Measurements from ENCODE around the gene IFNA8.
"Not testable (repeated sequence)": the region's sequence is repeated elsewhere in the genome, so short reads cannot be mapped to it uniquely, and the experiment has no call there.

Gene IFNA8

DNA sequence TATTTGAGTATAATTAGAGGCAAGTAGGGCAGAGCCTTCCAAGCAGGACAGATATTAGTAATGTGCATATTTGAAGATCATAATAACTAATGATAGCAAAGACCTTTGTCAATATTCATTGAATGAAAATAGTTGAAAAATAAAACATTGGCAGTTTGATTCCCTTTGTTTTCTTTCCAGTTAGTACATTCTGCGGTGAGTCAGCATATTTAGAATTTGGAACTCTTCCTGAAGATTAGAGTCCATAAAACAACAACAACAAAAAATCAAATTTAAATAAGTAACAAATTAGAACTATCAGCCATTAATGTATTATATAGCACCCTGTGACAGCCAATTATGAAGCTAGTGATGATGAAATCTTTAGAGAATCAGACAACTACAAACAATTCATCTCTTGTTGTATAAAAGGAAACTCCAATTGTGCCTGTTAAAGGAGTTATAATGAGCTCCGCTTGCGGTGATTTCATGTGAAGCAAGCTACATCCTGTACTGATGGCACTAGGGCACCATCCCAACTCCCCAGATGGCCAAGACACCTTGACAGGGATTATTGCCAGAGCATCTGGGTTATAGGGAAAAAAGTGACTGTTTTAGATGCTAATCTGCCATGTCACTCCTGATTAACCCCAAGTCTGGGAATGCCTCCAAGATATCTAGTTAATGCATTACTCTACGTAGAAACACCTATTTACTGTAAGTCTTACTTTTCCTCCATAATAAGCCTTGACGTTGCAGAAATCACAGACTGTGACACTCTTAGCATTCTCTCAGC, 6.8 kb downstream of the IFNA8 start:
- Histone ChIP-seq H3K4me3 (ENCODE audit: low read depth in 1 of 2, low read length in 2 of 2) (no peak overlapping the region), H3K36me3 (ENCODE audit: control insufficient read depth in 1 of 2, insufficient read depth in 2 of 2, low read length in 2 of 2) (no peaks in the 10 kb centered on the region), H3K9ac (ENCODE audit: low read depth in 1 of 2, low read length in 2 of 2) (no peak overlapping the region), H3K27ac (ENCODE audit: low read depth, low read length) (no peak overlapping the region), H3K4me1 (ENCODE audit: control insufficient read depth in 1 of 2, insufficient read depth in 2 of 2, low read length in 2 of 2) (peaks cover 0 to 3% of the 10 kb centered on the region in 2 donors), H3K27me3 (ENCODE audit: control insufficient read depth in 1 of 2, insufficient read depth in 2 of 2, low read length in 2 of 2) (peaks cover 3 to 4% of the 10 kb centered on the region in 2 donors), H3K9me3 (ENCODE audit: control insufficient read depth in 1 of 2, low read length in 2 of 2) (no peaks in the 10 kb centered on the region)

DNA sequence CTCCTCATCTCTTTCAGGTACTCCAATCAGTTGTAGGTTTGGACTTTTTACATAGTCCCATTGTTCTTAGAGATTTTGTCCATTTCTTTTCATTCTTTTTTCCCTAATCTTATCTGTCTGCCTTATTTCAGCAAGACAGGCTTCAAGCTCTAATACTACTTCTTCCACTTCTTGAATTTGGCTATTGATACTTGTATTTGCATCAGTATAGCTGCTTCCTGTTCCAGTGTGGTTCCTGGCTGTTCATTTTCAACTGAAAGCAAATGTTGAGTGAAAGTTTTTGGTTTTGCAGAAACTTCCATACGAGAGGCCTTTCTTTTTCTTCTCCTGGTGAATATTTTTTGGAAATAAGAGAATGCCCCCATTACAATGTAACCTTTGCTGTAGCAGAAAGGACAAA, 19.3 kb downstream of the IFNA8 start:
- Histone ChIP-seq H3K9ac (ENCODE audit: low read depth in 1 of 2, low read length in 2 of 2) (no peak overlapping the region), H3K4me1 (ENCODE audit: control insufficient read depth in 1 of 2, insufficient read depth in 2 of 2, low read length in 2 of 2) (no peaks in the 10 kb centered on the region), H3K4me3 (ENCODE audit: low read depth in 1 of 2, low read length in 2 of 2) (no peak overlapping the region)

DNA sequence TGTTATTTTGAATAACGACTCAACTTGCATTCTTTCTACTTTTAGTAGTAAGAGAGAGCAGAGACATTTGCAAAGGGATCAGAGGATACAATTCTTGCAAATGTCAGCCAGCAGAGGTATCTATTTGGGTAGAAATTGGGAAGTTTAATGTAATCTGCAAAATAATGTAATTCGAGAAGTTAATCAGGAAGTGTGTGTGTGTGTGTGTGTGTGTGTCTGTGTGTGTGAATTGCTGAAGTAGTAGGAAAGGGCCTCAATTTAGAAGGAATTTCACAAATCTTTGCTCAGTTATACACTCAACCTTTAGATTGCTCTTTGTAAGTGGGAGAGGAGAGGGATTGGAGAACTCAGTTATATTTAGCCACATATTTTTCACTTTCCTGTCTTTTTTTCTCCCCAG, 20.3 kb downstream of the IFNA8 start:
- Histone ChIP-seq H3K4me3 (ENCODE audit: low read depth in 1 of 2, low read length in 2 of 2) (no peak overlapping the region), H3K9me3 (ENCODE audit: control insufficient read depth in 1 of 2, low read length in 2 of 2) (no peaks in the 10 kb centered on the region), H3K27ac (ENCODE audit: low read depth, low read length) (no peak overlapping the region), H3K36me3 (ENCODE audit: control insufficient read depth in 1 of 2, insufficient read depth in 2 of 2, low read length in 2 of 2) (no peaks in the 10 kb centered on the region), H3K4me1 (ENCODE audit: control insufficient read depth in 1 of 2, insufficient read depth in 2 of 2, low read length in 2 of 2) (no peaks in the 10 kb centered on the region), H3K9ac (ENCODE audit: low read depth in 1 of 2, low read length in 2 of 2) (no peak overlapping the region), H3K27me3 (ENCODE audit: control insufficient read depth in 1 of 2, insufficient read depth in 2 of 2, low read length in 2 of 2) (peaks cover 0 to 4% of the 10 kb centered on the region in 2 donors)

More for the DNA sequence above, 19.3 kb downstream of the IFNA8 start:
- Histone ChIP-seq H3K27me3 (ENCODE audit: control insufficient read depth in 1 of 2, insufficient read depth in 2 of 2, low read length in 2 of 2) (peaks cover 0 to 4% of the 10 kb centered on the region in 2 donors), H3K9me3 (ENCODE audit: control insufficient read depth in 1 of 2, low read length in 2 of 2) (no peaks in the 10 kb centered on the region), H3K36me3 (ENCODE audit: control insufficient read depth in 1 of 2, insufficient read depth in 2 of 2, low read length in 2 of 2) (no peaks in the 10 kb centered on the region), H3K27ac (ENCODE audit: low read depth, low read length) (no peak overlapping the region)

DNA sequence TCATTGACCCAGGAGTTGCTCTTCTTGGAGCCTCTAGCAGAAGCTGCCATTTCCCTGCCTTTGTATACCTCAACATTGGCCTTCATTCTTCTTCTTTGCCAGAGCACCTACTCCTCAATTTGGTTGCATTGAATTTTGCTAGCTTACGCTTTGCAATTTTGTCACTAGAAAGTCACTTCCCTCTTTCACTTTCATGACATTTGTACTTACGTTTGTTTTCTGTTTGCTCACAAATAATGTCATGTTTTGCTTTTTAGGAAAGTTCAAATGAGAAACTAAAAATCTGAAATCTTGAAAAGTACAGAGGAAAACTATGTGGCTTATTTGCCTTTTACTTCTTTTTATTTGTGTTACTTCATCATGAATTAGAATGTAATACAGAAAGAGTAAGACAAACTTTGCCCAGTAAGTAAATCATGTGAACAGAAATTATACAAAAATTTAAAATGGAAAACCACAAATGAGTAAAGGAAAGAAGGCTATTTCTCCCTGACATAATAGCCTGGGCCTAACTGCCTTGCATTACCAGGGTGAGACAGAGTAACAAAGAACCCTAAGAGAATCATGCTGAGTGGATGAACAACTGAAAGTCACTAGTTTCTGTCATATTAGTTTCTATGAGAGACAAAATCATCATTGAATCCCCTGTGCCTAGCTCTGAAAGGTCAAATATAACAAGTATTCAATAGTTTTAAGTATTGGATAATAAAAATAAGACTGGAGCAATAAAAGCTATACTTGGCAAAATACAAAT, 23.9 kb downstream of the IFNA8 start:
- H3K9me3 ChIP-seq (ENCODE audit: control insufficient read depth in 1 of 2, low read length in 2 of 2): no peaks in the 10 kb centered on the region
- H3K4me3 ChIP-seq (ENCODE audit: low read depth in 1 of 2, low read length in 2 of 2): no peak overlapping the region
- H3K36me3 ChIP-seq (ENCODE audit: control insufficient read depth in 1 of 2, insufficient read depth in 2 of 2, low read length in 2 of 2): no peaks in the 10 kb centered on the region
- no peak overlapping the region for H3K9ac ChIP-seq (ENCODE audit: low read depth in 1 of 2, low read length in 2 of 2)
- H3K27ac ChIP-seq (ENCODE audit: low read depth, low read length): no peak overlapping the region
- no peaks in the 10 kb centered on the region for H3K4me1 ChIP-seq (ENCODE audit: control insufficient read depth in 1 of 2, insufficient read depth in 2 of 2, low read length in 2 of 2)
- H3K27me3 ChIP-seq (ENCODE audit: control insufficient read depth in 1 of 2, insufficient read depth in 2 of 2, low read length in 2 of 2): peaks cover 4% of the 10 kb centered on the region in 2 donors

DNA sequence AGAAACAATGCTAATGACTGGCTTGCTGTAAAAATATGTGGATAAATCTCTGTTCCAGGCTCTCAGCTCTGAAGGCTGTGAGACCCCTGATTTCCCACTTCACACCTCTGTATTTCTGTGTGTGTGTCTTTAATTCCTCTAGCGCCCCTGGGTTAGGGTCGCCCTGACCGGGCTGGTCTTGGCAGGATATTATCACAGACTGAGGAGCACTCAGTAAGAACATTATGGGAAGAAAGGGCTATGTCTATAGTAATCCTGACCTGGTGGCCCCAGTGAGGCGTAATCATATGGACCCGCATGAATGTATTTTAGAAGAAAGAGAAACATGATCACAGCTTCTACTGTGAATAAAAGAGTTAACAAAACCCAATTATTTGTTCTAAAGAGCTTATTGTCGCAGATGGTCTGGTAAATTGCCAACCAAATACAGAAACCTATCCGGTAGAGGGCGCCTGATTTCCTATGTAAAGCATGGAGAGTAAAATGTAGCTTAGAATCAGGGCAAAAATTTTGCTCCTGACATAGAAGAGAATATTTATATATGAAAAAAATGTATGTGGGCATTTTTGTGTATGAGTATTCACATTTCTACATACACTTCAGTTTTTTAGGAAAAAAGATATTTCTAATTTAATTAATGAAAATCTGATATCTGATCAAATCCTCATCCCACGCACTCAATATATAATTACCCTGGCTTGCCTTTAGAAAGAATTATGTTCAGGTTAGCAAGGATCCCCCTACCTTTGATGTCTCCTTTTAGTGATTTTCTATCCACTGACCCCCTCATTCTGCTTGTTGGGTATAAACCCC, 25.5 kb downstream of the IFNA8 start:
- H3K4me1 ChIP-seq (ENCODE audit: control insufficient read depth in 1 of 2, insufficient read depth in 2 of 2, low read length in 2 of 2): no peaks in the 10 kb centered on the region
- H3K27me3 ChIP-seq (ENCODE audit: control insufficient read depth in 1 of 2, insufficient read depth in 2 of 2, low read length in 2 of 2): peaks cover 4% of the 10 kb centered on the region in 2 donors
- no peaks in the 10 kb centered on the region for H3K36me3 ChIP-seq (ENCODE audit: control insufficient read depth in 1 of 2, insufficient read depth in 2 of 2, low read length in 2 of 2)
- H3K9ac ChIP-seq (ENCODE audit: low read depth in 1 of 2, low read length in 2 of 2): no peak overlapping the region
- H3K4me3 ChIP-seq (ENCODE audit: low read depth in 1 of 2, low read length in 2 of 2): no peak overlapping the region
- H3K27ac ChIP-seq (ENCODE audit: low read depth, low read length): no peak overlapping the region
- no peaks in the 10 kb centered on the region for H3K9me3 ChIP-seq (ENCODE audit: control insufficient read depth in 1 of 2, low read length in 2 of 2)

DNA sequence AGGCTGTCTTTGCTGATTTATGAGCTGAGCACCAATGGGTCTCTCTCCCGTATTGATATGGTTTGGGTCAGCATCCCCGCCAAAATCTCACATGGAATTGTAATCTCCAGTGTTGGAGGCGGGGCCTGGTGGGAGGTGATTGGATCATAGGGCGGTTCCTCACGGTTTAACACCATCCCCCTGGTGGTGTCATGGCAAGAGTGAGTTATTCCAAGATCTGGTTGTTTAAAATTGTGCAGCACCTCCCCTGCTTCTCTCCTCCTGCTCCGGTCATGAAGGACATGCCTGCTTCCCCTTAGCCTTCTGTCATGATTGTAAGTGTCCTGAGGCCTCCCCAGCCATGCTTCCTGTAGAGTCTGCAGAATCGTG, 26.1 kb downstream of the IFNA8 start:
- H3K27me3 ChIP-seq (ENCODE audit: control insufficient read depth in 1 of 2, insufficient read depth in 2 of 2, low read length in 2 of 2); H3K9me3 ChIP-seq (ENCODE audit: control insufficient read depth in 1 of 2, low read length in 2 of 2); H3K4me3 ChIP-seq (ENCODE audit: low read depth in 1 of 2, low read length in 2 of 2); H3K9ac ChIP-seq (ENCODE audit: low read depth in 1 of 2, low read length in 2 of 2); H3K27ac ChIP-seq (ENCODE audit: low read depth, low read length); H3K36me3 ChIP-seq (ENCODE audit: control insufficient read depth in 1 of 2, insufficient read depth in 2 of 2, low read length in 2 of 2); H3K4me1 ChIP-seq (ENCODE audit: control insufficient read depth in 1 of 2, insufficient read depth in 2 of 2, low read length in 2 of 2): not testable (repeated sequence)

DNA sequence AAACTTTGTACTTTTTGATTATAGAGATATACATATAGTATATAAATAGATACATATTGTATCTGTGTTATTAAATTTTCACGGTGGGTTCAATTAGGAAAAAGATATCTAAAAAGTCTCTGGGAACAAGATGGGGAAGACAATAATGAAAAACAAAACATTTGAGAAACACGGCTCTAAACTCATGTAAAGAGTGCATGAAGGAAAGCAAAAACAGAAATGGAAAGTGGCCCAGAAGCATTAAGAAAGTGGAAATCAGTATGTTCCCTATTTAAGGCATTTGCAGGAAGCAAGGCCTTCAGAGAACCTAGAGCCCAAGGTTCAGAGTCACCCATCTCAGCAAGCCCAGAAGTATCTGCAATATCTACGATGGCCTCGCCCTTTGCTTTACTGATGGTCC, 31.2 kb downstream of the IFNA8 start, which contains the start of gene IFNA1:
IFNA1 (plus strand) TSS at position 301 of the 400 bp plus-strand sequence; CDS start at position 370, 69 bp downstream.
- Histone ChIP-seq H3K27me3 (ENCODE audit: control insufficient read depth in 1 of 2, insufficient read depth in 2 of 2, low read length in 2 of 2) (peaks cover 0 to 4% of the 10 kb centered on the region in 2 donors), H3K9ac (ENCODE audit: low read depth in 1 of 2, low read length in 2 of 2) (no peak within 1 kb of the TSS), H3K4me3 (ENCODE audit: low read depth in 1 of 2, low read length in 2 of 2) (no peak within 1 kb of the TSS)

DNA sequence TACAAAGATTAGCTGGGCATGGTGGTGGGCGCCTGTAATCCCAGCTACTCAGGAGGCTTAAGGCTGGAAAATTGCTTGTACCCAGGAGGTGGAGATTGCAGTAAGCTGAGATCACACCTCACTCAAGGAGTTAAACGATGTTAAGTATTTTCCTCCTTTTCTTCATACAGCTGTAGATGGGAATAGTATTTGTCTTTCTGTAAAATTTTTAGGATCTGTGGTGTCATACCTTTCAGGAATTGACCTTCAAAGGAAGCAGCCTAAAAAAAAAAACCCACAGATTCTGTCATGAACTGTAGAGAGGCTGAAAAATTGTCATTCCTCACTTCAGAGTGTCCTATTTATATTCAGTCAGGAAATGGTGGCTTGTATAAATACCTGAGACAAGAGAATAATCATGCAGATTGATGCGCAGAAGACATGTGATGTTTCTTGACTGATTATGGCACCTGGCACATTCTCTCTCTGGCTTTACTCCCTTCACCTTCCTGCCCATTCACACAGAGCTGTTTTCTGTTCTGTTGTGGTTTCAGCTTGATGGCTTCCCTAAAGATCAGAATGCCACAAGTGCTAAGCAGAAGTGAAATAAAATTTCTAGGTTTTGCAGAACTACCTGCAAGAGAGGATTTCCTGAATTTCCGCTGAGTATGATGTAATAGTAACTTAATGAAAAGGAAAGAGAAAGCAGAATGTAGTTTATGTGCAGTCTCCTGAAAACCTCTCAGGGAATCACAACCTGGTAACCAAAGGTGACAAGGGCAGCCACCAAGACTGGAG, 35.1 kb downstream of the IFNA8 start:
- H3K9ac ChIP-seq (ENCODE audit: low read depth in 1 of 2, low read length in 2 of 2): no peak overlapping the region
- no peaks in the 10 kb centered on the region for H3K36me3 ChIP-seq (ENCODE audit: control insufficient read depth in 1 of 2, insufficient read depth in 2 of 2, low read length in 2 of 2)
- H3K27me3 ChIP-seq (ENCODE audit: control insufficient read depth in 1 of 2, insufficient read depth in 2 of 2, low read length in 2 of 2): no peaks in the 10 kb centered on the region
- no peak overlapping the region for H3K4me3 ChIP-seq (ENCODE audit: low read depth in 1 of 2, low read length in 2 of 2)
- H3K4me1 ChIP-seq (ENCODE audit: control insufficient read depth in 1 of 2, insufficient read depth in 2 of 2, low read length in 2 of 2): no peaks in the 10 kb centered on the region
- no peaks in the 10 kb centered on the region for H3K9me3 ChIP-seq (ENCODE audit: control insufficient read depth in 1 of 2, low read length in 2 of 2)
- no peak overlapping the region for H3K27ac ChIP-seq (ENCODE audit: low read depth, low read length)

More for the DNA sequence above, 31.2 kb downstream of the IFNA8 start, which contains the start of gene IFNA1:
- Histone ChIP-seq H3K27ac (ENCODE audit: low read depth, low read length) (no peak within 1 kb of the TSS), H3K4me1 (ENCODE audit: control insufficient read depth in 1 of 2, insufficient read depth in 2 of 2, low read length in 2 of 2) (no peaks in the 10 kb centered on the region), H3K9me3 (ENCODE audit: control insufficient read depth in 1 of 2, low read length in 2 of 2) (no peaks in the 10 kb centered on the region), H3K36me3 (ENCODE audit: control insufficient read depth in 1 of 2, insufficient read depth in 2 of 2, low read length in 2 of 2) (no peaks in the 10 kb centered on the region)

DNA sequence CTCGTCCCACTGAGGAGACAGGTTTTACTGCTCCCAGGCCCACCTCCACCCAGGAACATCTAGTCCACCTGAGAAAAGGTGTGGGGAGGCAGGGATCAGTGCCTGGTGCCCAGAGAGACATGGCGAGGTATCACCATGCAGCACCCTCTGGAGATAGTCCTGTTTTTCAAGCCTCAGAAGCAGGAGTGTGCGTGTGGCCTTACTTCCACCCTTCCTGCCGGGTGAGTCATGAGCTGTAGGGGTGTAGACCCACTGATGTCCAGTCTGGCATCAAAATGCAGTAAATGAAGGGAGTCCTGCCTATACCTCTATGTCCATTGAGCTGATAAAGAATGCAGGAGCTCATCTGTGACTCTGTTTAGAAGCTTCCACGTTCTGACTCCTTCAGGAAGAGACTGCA, 40.4 kb downstream of the IFNA8 start:
- not testable (repeated sequence) for H3K36me3 ChIP-seq (ENCODE audit: control insufficient read depth in 1 of 2, insufficient read depth in 2 of 2, low read length in 2 of 2); H3K4me1 ChIP-seq (ENCODE audit: control insufficient read depth in 1 of 2, insufficient read depth in 2 of 2, low read length in 2 of 2); H3K27me3 ChIP-seq (ENCODE audit: control insufficient read depth in 1 of 2, insufficient read depth in 2 of 2, low read length in 2 of 2); H3K9ac ChIP-seq (ENCODE audit: low read depth in 1 of 2, low read length in 2 of 2); H3K27ac ChIP-seq (ENCODE audit: low read depth, low read length); H3K4me3 ChIP-seq (ENCODE audit: low read depth in 1 of 2, low read length in 2 of 2); H3K9me3 ChIP-seq (ENCODE audit: control insufficient read depth in 1 of 2, low read length in 2 of 2)
